Psoas muscle (tissue), 8 donors: Measurements from ENCODE around the gene GNAQ. TPM values are rescaled to one million over a fixed set of nuclear protein-coding genes. Genes with fewer than 3 reads are reported as not detected.

ENCODE experiments used
- ATAC-seq, 4 donors: fragments of 200-7000 bp; cut with Tn5 transposase; one replicate each; pipeline ENCODE4 v1.9.1; 2020; ENCODE audit warnings: moderate library complexity in 3 of 4, mild to moderate bottlenecking in 2 of 4
- DNase-seq, 2 donors: peaks; one replicate each; pipeline ENCODE4 v3.0.0-alpha.2; 2020
- H3K27ac ChIP-seq: fragments of 200-600 bp; one replicate; pipeline ENCODE4 v1.8.0; 2022
- H3K27me3 ChIP-seq, 3 donors: fragments of 200-600 bp in 1 of 3; one replicate each; pipeline versions ENCODE4 v1.6.1 to v1.8.0; 2013 to 2022; ENCODE audit warnings: low read length in 2 of 3, mild to moderate bottlenecking in 2 of 3, moderate library complexity in 1 of 3; ENCODE audit not compliant: insufficient read depth in 3 of 3
- H3K36me3 ChIP-seq, 2 donors: fragments of 200-600 bp in 1 of 2; one replicate each; pipeline versions ENCODE4 v1.6.1 to v1.8.0; 2013 to 2022; ENCODE audit warnings: low read depth in 1 of 2, mild to moderate bottlenecking in 1 of 2, moderate library complexity in 1 of 2; ENCODE audit not compliant: insufficient read depth in 1 of 2
- H3K4me1 ChIP-seq: fragments of 200-600 bp; one replicate; pipeline ENCODE4 v1.8.0; 2022
- H3K4me3 ChIP-seq: fragments of 200-600 bp; one replicate; pipeline ENCODE4 v1.8.0; 2022; ENCODE audit warnings: mild to moderate bottlenecking
- H3K9me3 ChIP-seq: fragments of 200-600 bp; one replicate; pipeline ENCODE4 v1.8.0; 2022
- WGBS, 3 donors: extraction: QIAGEN DNeasy Blood & Tissue Kit; methylation state at CpG; one replicate each; pipeline versions ENCODE4 v1.1.6 to v1.1.7; 2013; 5-methylcytosine and 5-hydroxymethylcytosine counted together
- intact Hi-C, 2 donors: fragments of 100-400 bp; cut with DNase I; formaldehyde crosslinking; loops; one replicate each; pipeline versions ENCODE4 v1.11.0 to v1.14.2; 2022
- polyA plus RNA-seq, 3 donors: library from polyadenylated mRNA; stranded (reverse); fragments of 200-250 nt; gene quantifications; one replicate each; pipeline ENCODE4 v1.2.3, GENCODE V29; 2013
- total RNA-seq, 4 donors: library from RNA; stranded (reverse); fragmentation: NEBNext Ultra II Directional in 2 of 4; extraction: Animal tissue kit (Norgen Biotek cat#: 25700) in 2 of 4; gene quantifications; one replicate each; pipeline versions ENCODE4 v1.2.1 to v1.2.4, GENCODE V29; 2021 to 2023
- TF ChIP-seq, protein P1 (sequence below): fragments of 200-600 bp; IDR thresholded peaks from one replicate; pipeline ENCODE4 v1.8.0; 2022; ENCODE audit warnings: antibody characterized with exemption
- donor health status: healthy with polysubstance abuse.
- donor health status: DM: no; HTN: no; CAD: no; lungs with moderate emphysema.
- donor health status: Bipolar disorder and iron deficiency.
- donor health status: healthy.
- donor health status: DM: yes; HTN: yes; CAD: no.
- donor health status: DM: no; HTN: no; CAD: no.
- donor health status: DM: no; HTN: no; CAD: no.
- donor health status: DM: yes; HTN: yes; CAD: no.

GNAQ gene
- total and polyA plus RNA-seq, 7 donors = 8.3 to 26.6 (median 23.8) TPM

DNA sequence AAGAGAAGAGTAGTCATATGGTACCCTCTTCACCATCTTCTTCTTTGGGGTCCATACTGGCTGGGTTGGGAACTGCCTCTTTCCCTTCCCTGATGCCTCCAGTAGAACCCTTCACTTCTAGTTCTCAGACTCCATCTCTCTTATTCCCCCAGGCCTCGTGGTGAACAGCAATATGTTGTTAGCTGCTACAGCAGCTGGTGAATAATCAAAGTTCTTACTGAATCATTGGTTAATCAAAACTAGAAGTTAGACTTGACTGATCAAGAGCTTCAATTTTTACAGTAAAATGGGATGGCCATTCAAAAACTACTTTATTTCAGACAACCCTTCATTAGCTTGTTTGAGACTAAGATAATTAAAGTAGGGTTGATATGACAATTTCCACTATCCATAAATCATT, 192.6 kb downstream of the GNAQ start:
- H3K27ac ChIP-seq = no peak overlapping the region
- 43 to 50% (median 48%) methylated on average over 1 of the region's 1 CpG for WGBS, 3 donors
- TF ChIP-seq, protein P1, sequence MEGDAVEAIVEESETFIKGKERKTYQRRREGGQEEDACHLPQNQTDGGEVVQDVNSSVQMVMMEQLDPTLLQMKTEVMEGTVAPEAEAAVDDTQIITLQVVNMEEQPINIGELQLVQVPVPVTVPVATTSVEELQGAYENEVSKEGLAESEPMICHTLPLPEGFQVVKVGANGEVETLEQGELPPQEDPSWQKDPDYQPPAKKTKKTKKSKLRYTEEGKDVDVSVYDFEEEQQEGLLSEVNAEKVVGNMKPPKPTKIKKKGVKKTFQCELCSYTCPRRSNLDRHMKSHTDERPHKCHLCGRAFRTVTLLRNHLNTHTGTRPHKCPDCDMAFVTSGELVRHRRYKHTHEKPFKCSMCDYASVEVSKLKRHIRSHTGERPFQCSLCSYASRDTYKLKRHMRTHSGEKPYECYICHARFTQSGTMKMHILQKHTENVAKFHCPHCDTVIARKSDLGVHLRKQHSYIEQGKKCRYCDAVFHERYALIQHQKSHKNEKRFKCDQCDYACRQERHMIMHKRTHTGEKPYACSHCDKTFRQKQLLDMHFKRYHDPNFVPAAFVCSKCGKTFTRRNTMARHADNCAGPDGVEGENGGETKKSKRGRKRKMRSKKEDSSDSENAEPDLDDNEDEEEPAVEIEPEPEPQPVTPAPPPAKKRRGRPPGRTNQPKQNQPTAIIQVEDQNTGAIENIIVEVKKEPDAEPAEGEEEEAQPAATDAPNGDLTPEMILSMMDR = no peak
- intact Hi-C loops = no loop called here
- ATAC-seq (no peak), DNase-seq (no peak)
- no peaks in the 10 kb centered on the region for H3K36me3 ChIP-seq
- no peaks in the 10 kb centered on the region for H3K27me3 ChIP-seq
- H3K4me1 ChIP-seq = peaks cover 14% of the 10 kb centered on the region
- no peaks in the 10 kb centered on the region for H3K9me3 ChIP-seq
- H3K4me3 ChIP-seq = no peak overlapping the region

DNA sequence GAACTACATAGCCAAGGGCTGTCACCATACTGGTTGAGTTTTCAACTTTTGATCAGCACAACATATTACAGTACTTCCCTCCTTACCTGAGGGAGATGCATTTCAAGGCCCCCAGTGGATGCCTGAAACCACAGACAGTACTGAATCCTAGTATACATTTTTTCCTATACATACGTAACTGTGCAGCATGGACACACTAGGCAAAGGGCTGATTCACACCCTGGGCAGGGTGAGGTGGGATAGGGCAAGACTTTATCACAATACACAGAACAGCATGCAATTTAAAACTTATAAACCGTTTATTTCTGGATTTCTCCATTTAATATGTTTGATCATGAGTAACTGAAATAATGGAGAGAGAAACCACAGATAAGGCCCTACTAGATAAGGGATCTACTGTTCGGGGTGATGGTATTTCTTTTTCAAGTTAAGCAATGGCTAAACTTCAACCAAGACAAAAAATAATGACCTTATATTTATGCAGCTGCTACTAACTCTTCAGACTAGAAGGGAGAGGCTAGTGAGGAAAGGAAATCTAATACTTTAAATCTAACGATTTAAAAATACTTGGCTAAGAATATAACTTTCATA, 196.6 kb downstream of the GNAQ start:
- Histone ChIP-seq H3K36me3 (no peaks in the 10 kb centered on the region), H3K4me1 (no peaks in the 10 kb centered on the region), H3K4me3 (no peak overlapping the region), H3K9me3 (no peaks in the 10 kb centered on the region), H3K27me3 (no peaks in the 10 kb centered on the region), H3K27ac (no peak overlapping the region)
- DNase-seq (no peak), ATAC-seq (no peak)
- intact Hi-C loops = no loop called here
- TF ChIP-seq, protein P1 = no peak
- 58 to 72% (median 61%) methylated on average over 4 of the region's 4 CpGs for WGBS, 3 donors

DNA sequence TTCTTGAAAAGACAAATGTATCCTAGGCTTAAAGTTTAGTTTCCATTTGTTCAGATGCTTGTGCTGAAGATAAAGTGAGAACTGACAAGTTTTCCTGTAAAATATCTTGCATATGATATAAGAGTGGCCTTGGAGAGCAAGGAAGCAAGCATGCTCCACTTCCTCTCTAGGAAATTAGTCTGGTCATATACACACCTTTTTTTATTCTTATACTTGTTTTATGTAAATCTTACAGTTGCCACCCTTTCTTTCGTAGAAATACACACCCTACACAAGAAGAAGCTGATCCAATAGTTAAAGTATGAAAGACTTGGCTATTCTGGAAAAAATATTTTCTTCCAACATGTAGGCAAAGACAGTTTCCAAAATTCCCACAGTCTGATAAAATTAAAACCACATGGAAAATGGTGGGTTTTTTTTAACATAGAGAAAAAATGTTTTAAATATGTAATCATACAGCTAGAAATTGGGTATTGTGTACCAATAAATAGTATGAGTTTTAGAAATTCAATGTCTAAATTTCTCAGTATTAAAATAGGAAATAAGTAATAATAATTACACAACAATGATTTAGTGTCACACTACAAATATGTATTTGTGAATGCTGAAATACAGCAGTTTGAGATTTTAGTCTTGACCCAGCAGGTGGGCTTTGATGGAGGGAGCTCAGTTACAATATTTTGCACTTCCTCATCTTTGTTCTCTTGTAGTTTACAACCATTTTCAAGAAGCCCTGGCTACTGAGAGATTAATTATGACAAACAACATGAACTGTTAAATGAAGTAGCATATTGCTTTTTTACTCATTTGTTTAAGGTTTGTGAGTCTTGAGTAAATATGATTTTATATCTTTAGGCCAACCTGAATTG, 197.8 kb downstream of the GNAQ start:
- 75 to 85% (median 76%) methylated on average over 1 of the region's 1 CpG for WGBS, 3 donors
- H3K36me3 ChIP-seq = no peaks in the 10 kb centered on the region
- intact Hi-C loops = no loop called here
- no peaks in the 10 kb centered on the region for H3K27me3 ChIP-seq
- no peak overlapping the region for H3K4me3 ChIP-seq
- TF ChIP-seq, protein P1 = no peak
- DNase-seq (no peak), ATAC-seq (no peak)
- no peaks in the 10 kb centered on the region for H3K4me1 ChIP-seq
- no peak overlapping the region for H3K27ac ChIP-seq
- H3K9me3 ChIP-seq = no peaks in the 10 kb centered on the region

DNA sequence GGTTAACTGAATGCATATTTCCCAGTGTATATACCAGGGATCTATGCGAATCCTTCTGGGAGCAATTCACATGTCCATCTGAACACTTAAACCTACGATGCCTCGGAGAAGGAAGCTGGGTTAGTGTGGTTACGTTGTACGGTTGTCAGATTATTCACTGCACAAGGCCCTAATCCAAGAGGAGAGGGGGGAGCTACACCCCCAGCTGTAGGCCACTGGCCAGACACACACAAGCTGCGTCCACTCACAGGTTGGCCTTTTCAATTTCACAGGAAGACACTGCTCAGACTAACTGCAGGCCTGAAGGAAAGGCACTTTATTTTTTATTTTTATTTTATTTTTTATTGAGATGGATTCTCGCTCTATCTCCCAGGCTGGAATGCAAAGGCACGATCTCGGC, 199.0 kb downstream of the GNAQ start:
- Histone ChIP-seq H3K4me1 (peaks cover under 1% of the 10 kb centered on the region), H3K9me3 (no peaks in the 10 kb centered on the region), H3K27me3 (no peaks in the 10 kb centered on the region), H3K36me3 (no peaks in the 10 kb centered on the region), H3K4me3 (no peak overlapping the region), H3K27ac (no peak overlapping the region)
- intact Hi-C loops = no loop called here
- DNase-seq (no peak), ATAC-seq (no peak)
- WGBS, 3 donors = 78 to 84% (median 83%) methylated on average over 9 of the region's 9 CpGs
- TF ChIP-seq, protein P1 = no peak
